Superior temporal gyrus (tissue), 1 donor: ENCODE data around the gene GALNT2.

Source experiments
- DNase-seq: peaks from one replicate; pipeline ENCODE4 v3.0.0-alpha.2; 2016; ENCODE audit errors: extremely low spot score

GALNT2 gene

GRCh38 chr1:230295367-230295766 lies 228.3 kb downstream of the GALNT2 start:
- no peak for DNase-seq

GRCh38 chr1:230299191-230300006 lies 232.4 kb downstream of the GALNT2 start:
- DNase-seq, result no peak

- no peak for DNase-seq
These were observed 233.6 kb downstream of the GALNT2 start for GRCh38 chr1:230300322-230301301.

GRCh38 chr1:230301322-230301721 lies 234.3 kb downstream of the GALNT2 start:
- no peak for DNase-seq

- no peak for DNase-seq
These were observed 234.8 kb downstream of the GALNT2 start for GRCh38 chr1:230301822-230302221.

- no peak for DNase-seq
These were observed 236.0 kb downstream of the GALNT2 start for GRCh38 chr1:230303069-230303468.

- DNase-seq, result no peak
These were observed 236.8 kb downstream of the GALNT2 start for GRCh38 chr1:230303822-230304221.

GRCh38 chr1:230306169-230306568 lies 239.1 kb downstream of the GALNT2 start:
- no peak for DNase-seq

- no peak for DNase-seq
These were observed 240.2 kb downstream of the GALNT2 start for GRCh38 chr1:230307213-230307612.

- DNase-seq, result no peak
These were observed 241.0 kb downstream of the GALNT2 start for GRCh38 chr1:230308039-230308438.

- no peak for DNase-seq
These were observed 241.8 kb downstream of the GALNT2 start for GRCh38 chr1:230308821-230309220.

GRCh38 chr1:230309646-230310177 lies 242.7 kb downstream of the GALNT2 start:
- no peak for DNase-seq

- peak; percentile 96 for DNase-seq
These were observed 243.5 kb downstream of the GALNT2 start for GRCh38 chr1:230310381-230311163.

- DNase-seq, result no peak
These were observed 245.6 kb downstream of the GALNT2 start for GRCh38 chr1:230312676-230313075.

- DNase-seq, result no peak
These were observed 246.6 kb downstream of the GALNT2 start for GRCh38 chr1:230313453-230314141.

- DNase-seq, result no peak
These were observed 247.1 kb downstream of the GALNT2 start for GRCh38 chr1:230314142-230314470.

GRCh38 chr1:230315099-230315498 lies 248.1 kb downstream of the GALNT2 start:
- no peak for DNase-seq

- no peak for DNase-seq
These were observed 250.1 kb downstream of the GALNT2 start for GRCh38 chr1:230316864-230317745.

GRCh38 chr1:230317823-230318819 lies 251.1 kb downstream of the GALNT2 start:
- no peak for DNase-seq
